Upper lobe of right lung (tissue), 1 donor: ENCODE results near the gene SLC7A6. TPM values are rescaled to one million over a fixed set of nuclear protein-coding genes. Genes with fewer than 3 reads are reported as not detected.

Experiments used
- ATAC-seq: fragments of 200-7000 bp; cut with Tn5 transposase; one replicate; pipeline ENCODE4 v1.9.1; 2020; ENCODE audit warnings: mild to moderate bottlenecking, moderate library complexity
- DNase-seq: peaks from one replicate; pipeline ENCODE4 v3.0.0-alpha.2; 2020
- H3K27ac ChIP-seq: fragments of 200-600 bp; one replicate; pipeline ENCODE4 v1.8.0; 2022
- H3K27me3 ChIP-seq: fragments of 200-600 bp; one replicate; pipeline ENCODE4 v1.8.0; 2022; ENCODE audit warnings: mild to moderate bottlenecking
- H3K36me3 ChIP-seq: fragments of 200-600 bp; one replicate; pipeline ENCODE4 v1.8.0; 2022
- H3K4me1 ChIP-seq: fragments of 200-600 bp; one replicate; pipeline ENCODE4 v1.8.0; 2022
- H3K4me3 ChIP-seq: fragments of 200-600 bp; one replicate; pipeline ENCODE4 v1.8.0; 2022; ENCODE audit warnings: mild to moderate bottlenecking
- H3K9me3 ChIP-seq: fragments of 200-600 bp; one replicate; pipeline ENCODE4 v1.8.0; 2022
- intact Hi-C: fragments of 100-400 bp; cut with DNase I; formaldehyde crosslinking; loops from one replicate; pipeline ENCODE4 v1.11.0; 2022
- total RNA-seq: library from RNA; stranded (reverse); fragmentation: NEBNext Ultra II Directional; extraction: Animal tissue kit (Norgen Biotek cat#: 25700); gene quantifications from one replicate; pipeline ENCODE4 v1.2.1, GENCODE V29; 2021
- TF ChIP-seq, protein P1 (sequence below): fragments of 200-600 bp; IDR thresholded peaks from one replicate; pipeline ENCODE4 v1.8.0; 2022; ENCODE audit warnings: antibody characterized with exemption
- donor health status: DM: no; HTN: yes; CAD: no; lungs with severe emphysema.

Gene SLC7A6
- total RNA-seq, 1 donor from 2014 or later, result 61.9 TPM

DNA sequence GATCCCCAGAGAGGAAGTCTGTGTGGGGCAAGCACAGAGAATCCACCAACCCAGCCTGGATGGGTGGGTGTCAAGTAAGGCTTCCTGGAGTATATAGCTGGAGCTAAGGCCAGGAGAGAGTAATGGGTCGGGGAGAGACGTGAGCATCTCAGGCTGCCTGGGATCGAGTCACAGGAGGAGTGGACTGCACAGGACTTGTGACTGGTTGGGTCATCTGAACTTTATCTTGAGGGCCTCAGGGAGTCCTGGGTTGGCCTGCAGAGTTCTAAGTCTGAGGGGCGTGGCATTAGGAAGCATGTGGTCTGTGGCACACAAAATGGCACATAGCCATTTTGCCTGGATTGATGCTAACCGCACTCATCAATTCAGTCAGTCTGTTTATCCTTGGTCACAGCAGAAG lies 17.7 kb upstream of the SLC7A6 start:
- peak overlapping the region; percentile 98 for H3K4me3 ChIP-seq
- no peak for DNase-seq
- ATAC-seq, result peak; percentile 31
- TF ChIP-seq, protein P1, sequence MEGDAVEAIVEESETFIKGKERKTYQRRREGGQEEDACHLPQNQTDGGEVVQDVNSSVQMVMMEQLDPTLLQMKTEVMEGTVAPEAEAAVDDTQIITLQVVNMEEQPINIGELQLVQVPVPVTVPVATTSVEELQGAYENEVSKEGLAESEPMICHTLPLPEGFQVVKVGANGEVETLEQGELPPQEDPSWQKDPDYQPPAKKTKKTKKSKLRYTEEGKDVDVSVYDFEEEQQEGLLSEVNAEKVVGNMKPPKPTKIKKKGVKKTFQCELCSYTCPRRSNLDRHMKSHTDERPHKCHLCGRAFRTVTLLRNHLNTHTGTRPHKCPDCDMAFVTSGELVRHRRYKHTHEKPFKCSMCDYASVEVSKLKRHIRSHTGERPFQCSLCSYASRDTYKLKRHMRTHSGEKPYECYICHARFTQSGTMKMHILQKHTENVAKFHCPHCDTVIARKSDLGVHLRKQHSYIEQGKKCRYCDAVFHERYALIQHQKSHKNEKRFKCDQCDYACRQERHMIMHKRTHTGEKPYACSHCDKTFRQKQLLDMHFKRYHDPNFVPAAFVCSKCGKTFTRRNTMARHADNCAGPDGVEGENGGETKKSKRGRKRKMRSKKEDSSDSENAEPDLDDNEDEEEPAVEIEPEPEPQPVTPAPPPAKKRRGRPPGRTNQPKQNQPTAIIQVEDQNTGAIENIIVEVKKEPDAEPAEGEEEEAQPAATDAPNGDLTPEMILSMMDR, result no peak
- intact Hi-C loops, result loop anchor here (10.0 kb wide), 1 partner anchor 888 kb away; the partner anchor contains the start of genes CHTF8 and UTP4
- H3K36me3 ChIP-seq, result peaks cover 24% of the 10 kb centered on the region
- no peak overlapping the region for H3K27ac ChIP-seq
- peaks cover 22% of the 10 kb centered on the region for H3K4me1 ChIP-seq
- H3K27me3 ChIP-seq, result no peaks in the 10 kb centered on the region
- H3K9me3 ChIP-seq, result no peaks in the 10 kb centered on the region

DNA sequence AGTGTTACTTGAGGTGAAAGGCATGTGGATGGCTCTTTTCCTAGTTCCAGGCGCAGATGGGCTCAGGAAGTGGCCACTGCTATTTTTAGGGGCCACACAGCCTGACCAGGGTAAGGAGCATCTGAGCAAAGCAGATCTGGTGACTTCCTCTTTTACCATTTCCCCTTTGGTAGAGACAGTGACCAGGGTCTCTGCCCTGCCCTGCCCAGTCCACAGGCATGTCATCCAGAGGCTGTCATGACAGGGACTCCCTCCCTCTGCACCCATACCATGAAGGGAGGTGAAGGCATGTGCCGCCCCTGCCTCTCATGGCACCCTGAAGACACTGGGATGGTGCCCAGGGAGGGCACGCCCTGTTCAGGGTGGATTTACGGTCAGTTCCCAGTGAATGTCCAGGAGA lies 16.9 kb upstream of the SLC7A6 start:
- peak; percentile 55 for ATAC-seq
- intact Hi-C loops, result loop anchor here (10.0 kb wide), 1 partner anchor 887 kb away; the partner anchor contains the start of genes CHTF8 and UTP4
- peak overlapping the region; percentile 47 for H3K27ac ChIP-seq

DNA sequence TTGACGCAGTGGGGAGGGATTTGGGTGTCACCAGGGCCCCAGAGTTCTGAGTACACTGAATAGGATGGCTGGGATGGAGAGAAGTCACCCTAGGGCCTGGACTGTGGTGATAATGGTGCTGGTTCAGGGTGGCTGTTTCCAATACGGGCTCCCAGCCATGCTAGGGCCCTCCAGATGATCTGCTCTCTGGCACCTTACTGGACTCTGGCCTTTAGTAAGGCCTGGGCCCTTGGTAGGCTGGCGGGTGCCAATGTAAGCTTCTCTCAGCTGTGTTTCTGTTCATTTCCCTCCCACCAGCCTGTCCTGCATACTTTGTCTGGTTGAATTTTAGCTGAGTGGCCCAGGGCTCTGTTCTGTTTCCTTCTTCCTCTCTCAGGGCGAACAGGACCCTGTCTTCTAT lies 16.4 kb upstream of the SLC7A6 start:
- H3K27ac ChIP-seq, result peak overlapping the region; percentile 47
- H3K36me3 ChIP-seq, result peaks cover 30% of the 10 kb centered on the region
- ATAC-seq (no peak), DNase-seq (no peak)
- no peaks in the 10 kb centered on the region for H3K9me3 ChIP-seq
- TF ChIP-seq, protein P1, result no peak
- H3K4me3 ChIP-seq, result peak overlapping the region; percentile 0
- peaks cover 22% of the 10 kb centered on the region for H3K4me1 ChIP-seq
- no peaks in the 10 kb centered on the region for H3K27me3 ChIP-seq
- intact Hi-C loops, result loop anchor here (10.0 kb wide), 1 partner anchor 887 kb away; the partner anchor contains the start of genes CHTF8 and UTP4

More for the DNA sequence above, 16.9 kb upstream of the SLC7A6 start:
- Histone ChIP-seq H3K27me3 (no peaks in the 10 kb centered on the region), H3K9me3 (no peaks in the 10 kb centered on the region), H3K4me3 (peak overlapping the region; percentile 0), H3K4me1 (peaks cover 22% of the 10 kb centered on the region), H3K36me3 (peaks cover 30% of the 10 kb centered on the region)
- TF ChIP-seq, protein P1, result no peak
- DNase-seq, result no peak

DNA sequence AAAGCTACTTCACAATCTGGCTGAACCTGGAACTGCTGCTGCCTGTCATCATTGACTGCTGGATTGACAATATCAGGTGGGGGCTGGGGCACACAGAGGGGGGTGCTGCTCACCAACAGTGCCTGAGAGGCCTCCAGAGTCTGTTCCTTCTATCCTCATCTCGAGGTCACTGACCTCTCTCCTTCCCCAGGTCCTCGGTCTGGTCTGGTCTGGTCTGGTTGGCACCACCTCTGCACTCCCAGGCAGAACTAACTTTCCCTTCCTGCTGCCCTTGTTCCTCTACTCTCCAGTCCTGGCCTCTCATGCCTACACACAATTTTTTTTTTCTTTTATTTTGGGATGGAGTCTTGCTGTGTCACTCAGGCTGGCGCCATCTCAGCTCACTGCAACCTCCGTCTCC lies 15.0 kb upstream of the SLC7A6 start:
- TF ChIP-seq, protein P1, result no peak
- peaks cover 40% of the 10 kb centered on the region for H3K36me3 ChIP-seq
- no peaks in the 10 kb centered on the region for H3K27me3 ChIP-seq
- ATAC-seq (no peak), DNase-seq (no peak)
- H3K9me3 ChIP-seq, result no peaks in the 10 kb centered on the region
- H3K4me3 ChIP-seq, result no peak overlapping the region
- H3K4me1 ChIP-seq, result peaks cover 19% of the 10 kb centered on the region
- H3K27ac ChIP-seq, result no peak overlapping the region
- intact Hi-C loops, result loop anchor here (10.0 kb wide), 1 partner anchor 885 kb away; the partner anchor contains the start of genes CHTF8 and UTP4

DNA sequence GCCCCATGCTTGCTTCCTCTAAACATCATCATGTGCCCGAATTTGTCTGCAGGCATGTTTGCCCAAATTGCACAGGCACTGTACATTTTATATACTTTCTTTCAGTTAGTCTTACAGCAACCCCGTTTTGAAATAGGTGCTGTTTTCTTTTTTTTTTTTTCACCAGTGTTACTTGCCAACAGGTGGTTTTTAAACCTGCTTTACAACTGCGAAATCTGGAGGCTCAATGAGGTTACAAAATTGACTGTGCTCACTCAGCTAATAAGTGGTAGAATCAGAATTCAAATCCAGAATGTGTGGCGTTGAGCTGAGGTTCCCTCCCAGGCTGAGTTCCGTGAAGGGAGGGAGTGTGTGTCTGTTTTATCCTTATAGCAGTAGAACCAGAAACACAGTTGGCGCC lies 13.4 kb upstream of the SLC7A6 start:
- DNase-seq, result no peak
- TF ChIP-seq, protein P1, result no peak
- Histone ChIP-seq H3K4me3 (no peak overlapping the region), H3K4me1 (peaks cover 12% of the 10 kb centered on the region), H3K27ac (no peak overlapping the region), H3K9me3 (no peaks in the 10 kb centered on the region), H3K36me3 (peaks cover 56% of the 10 kb centered on the region), H3K27me3 (no peaks in the 10 kb centered on the region)
- intact Hi-C loops, result no loop called here
- ATAC-seq, result no peak

DNA sequence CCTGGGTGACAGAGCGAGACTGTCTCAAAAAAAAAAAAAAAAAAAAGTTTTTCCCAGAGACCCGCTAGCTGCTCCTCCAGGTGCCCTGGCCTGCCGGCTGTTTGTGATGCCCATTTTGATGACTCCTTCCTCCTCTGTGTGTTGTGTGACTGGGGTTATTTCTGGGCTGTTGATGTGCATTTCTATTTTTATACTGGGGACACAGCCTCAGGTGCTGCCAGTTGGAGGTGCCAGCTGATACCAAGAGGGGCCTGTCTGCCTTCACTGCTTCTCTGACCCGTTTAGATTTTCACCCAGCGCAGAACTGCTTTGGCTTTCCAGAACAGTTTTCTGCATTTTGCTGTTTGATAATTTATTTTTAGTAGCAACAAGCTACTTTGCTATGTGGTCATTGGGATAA lies 12.5 kb upstream of the SLC7A6 start:
- TF ChIP-seq, protein P1, result no peak
- Histone ChIP-seq H3K9me3 (no peaks in the 10 kb centered on the region), H3K36me3 (peaks cover 60% of the 10 kb centered on the region), H3K4me3 (no peak overlapping the region), H3K27ac (no peak overlapping the region), H3K27me3 (no peaks in the 10 kb centered on the region), H3K4me1 (peaks cover 5% of the 10 kb centered on the region)
- ATAC-seq (no peak), DNase-seq (no peak)
- intact Hi-C loops, result no loop called here
